GM19025 (cell line): ENCODE measurements around the gene S100A5.
A peak's percentile ranks its signal among the peaks of the same experiment; 100 is the strongest.
"Not testable (repeated sequence)": the region's sequence is repeated elsewhere in the genome, so short reads cannot be mapped to it uniquely, and the experiment has no call there.

ENCODE experiments used
- ATAC-seq: cut with Tn5 transposase; IDR thresholded peaks from one replicate; pipeline ENCODE4 v1.9.1; 2021; ENCODE audit warnings: mild to moderate bottlenecking, low read depth, moderate library complexity; ENCODE audit not compliant: unreplicated experiment

The S100A5 gene

GRCh38 chr1:153540394-153541361 lies at the start of gene S100A5:
Gene S100A5, minus strand, starts transcription at chr1:153540934. Its CDS starts 743 bp downstream, at chr1:153540191.
- ATAC-seq, result no peak

GRCh38 chr1:153588482-153588881 lies 47.7 kb upstream of the S100A5 start:
- no peak for ATAC-seq

GRCh38 chr1:153588033-153588432 lies 47.3 kb upstream of the S100A5 start:
- not testable (repeated sequence) for ATAC-seq

- no peak for ATAC-seq
Observed at GRCh38 chr1:153587314-153587713, 46.6 kb upstream of the S100A5 start.

GRCh38 chr1:153586347-153586746 lies 45.6 kb upstream of the S100A5 start:
- ATAC-seq, result no peak

GRCh38 chr1:153585006-153585405 lies 44.3 kb upstream of the S100A5 start:
- ATAC-seq, result no peak

GRCh38 chr1:153583976-153584375 lies 43.2 kb upstream of the S100A5 start:
- ATAC-seq, result no peak

GRCh38 chr1:153583514-153583913 lies 42.8 kb upstream of the S100A5 start:
- not testable (repeated sequence) for ATAC-seq

- ATAC-seq, result not testable (repeated sequence)
Observed at GRCh38 chr1:153582836-153583235, 42.1 kb upstream of the S100A5 start.

GRCh38 chr1:153578936-153579335 lies 38.2 kb upstream of the S100A5 start:
- no peak for ATAC-seq

GRCh38 chr1:153578490-153578889 lies 37.8 kb upstream of the S100A5 start:
- no peak for ATAC-seq

- ATAC-seq, result no peak
Observed at GRCh38 chr1:153577624-153578051, 36.9 kb upstream of the S100A5 start.

- ATAC-seq, result no peak
Observed at GRCh38 chr1:153577138-153577537, 36.4 kb upstream of the S100A5 start.

- not testable (repeated sequence) for ATAC-seq
Observed at GRCh38 chr1:153575497-153575896, 34.8 kb upstream of the S100A5 start.

GRCh38 chr1:153575081-153575491 lies 34.4 kb upstream of the S100A5 start:
- not testable (repeated sequence) for ATAC-seq

- ATAC-seq, result no peak
Observed at GRCh38 chr1:153573351-153573750, 32.6 kb upstream of the S100A5 start.

GRCh38 chr1:153572569-153573015 lies 31.9 kb upstream of the S100A5 start:
- ATAC-seq, result peak; percentile 58

- ATAC-seq, result no peak
Observed at GRCh38 chr1:153571706-153572105, 31.0 kb upstream of the S100A5 start.

GRCh38 chr1:153570874-153571273 lies 30.1 kb upstream of the S100A5 start:
- ATAC-seq, result no peak

GRCh38 chr1:153569465-153569864 lies 28.7 kb upstream of the S100A5 start:
- no peak for ATAC-seq

- no peak for ATAC-seq
Observed at GRCh38 chr1:153568367-153569099, 27.8 kb upstream of the S100A5 start.
